Vagina (tissue), 2 donors: Measurements from ENCODE around the gene PRSS36.

Experiments used
- POLR2A ChIP-seq, 2 donors: fragments of 450-650 bp; IDR thresholded peaks; one replicate each; pipeline ENCODE4 v1.6.1; 2017; ENCODE audit warnings: antibody characterized with exemption in 2 of 2, mild to moderate bottlenecking in 2 of 2, moderate library complexity in 2 of 2
- POLR2AphosphoS5 ChIP-seq, 2 donors: sonication (generic); formaldehyde crosslinking; IDR thresholded peaks; one replicate each; pipeline ENCODE4 v1.9.0; 2017; ENCODE audit warnings: antibody characterized with exemption in 2 of 2, mild to moderate bottlenecking in 2 of 2, low read depth in 1 of 2; ENCODE audit not compliant: insufficient read depth in 1 of 2
- TF ChIP-seq, protein P1 (sequence below), 3 experiments: fragments of 450-650 bp in 2 of 3; fragments of 200-600 bp in 1 of 3; sonication (generic) in 1 of 3; IDR thresholded peaks; one replicate each; pipeline ENCODE4 v1.5.1; 2017 to 2019; ENCODE audit warnings: antibody characterized with exemption in 3 of 3, mild to moderate bottlenecking in 2 of 3, moderate library complexity in 2 of 3

DNA sequence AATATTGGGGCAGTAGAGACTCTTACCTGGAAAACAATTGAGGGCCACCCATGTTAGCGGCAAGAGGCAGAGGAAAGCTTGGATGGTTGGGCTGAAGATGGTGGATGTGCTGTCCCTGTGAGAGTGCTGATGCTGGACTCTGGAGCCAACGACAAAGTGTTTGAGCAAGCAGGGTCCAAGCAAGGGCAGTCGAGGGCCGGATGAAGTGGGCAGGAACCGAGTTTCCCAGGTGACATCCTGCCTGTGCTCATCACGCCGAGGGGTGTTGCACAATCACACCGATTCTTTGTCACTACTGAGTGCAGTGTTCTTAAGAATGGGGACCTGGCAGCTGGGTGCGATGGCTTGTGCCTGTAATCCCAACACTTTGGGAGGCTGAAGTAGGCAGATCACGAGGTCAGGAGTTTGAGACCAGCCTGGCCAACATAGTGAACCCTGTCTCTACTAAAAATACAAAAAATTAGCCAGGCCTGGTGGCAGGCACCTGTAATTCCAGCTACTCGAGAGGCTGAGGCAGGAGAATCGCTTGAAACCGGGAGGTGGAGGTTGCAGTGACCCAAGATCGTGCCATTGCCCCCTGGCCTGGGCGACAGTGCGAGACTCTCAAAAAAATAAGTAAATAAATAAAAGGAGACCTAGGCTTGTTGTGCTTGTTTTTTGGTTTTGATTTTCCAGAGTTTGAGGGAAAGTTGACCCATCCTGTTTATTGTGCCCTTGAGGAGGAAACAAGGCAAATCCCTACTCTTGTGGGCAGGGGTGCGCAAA is 46.6 kb upstream of the PRSS36 start:
- TF ChIP-seq POLR2A (IDR thresholded peaks at IDR 0.05) (no peak), POLR2AphosphoS5 (IDR thresholded peaks at IDR 0.05; ENCODE audit: insufficient read depth in 1 of 2, low read depth in 1 of 2) (no peak)
- TF ChIP-seq, protein P1, sequence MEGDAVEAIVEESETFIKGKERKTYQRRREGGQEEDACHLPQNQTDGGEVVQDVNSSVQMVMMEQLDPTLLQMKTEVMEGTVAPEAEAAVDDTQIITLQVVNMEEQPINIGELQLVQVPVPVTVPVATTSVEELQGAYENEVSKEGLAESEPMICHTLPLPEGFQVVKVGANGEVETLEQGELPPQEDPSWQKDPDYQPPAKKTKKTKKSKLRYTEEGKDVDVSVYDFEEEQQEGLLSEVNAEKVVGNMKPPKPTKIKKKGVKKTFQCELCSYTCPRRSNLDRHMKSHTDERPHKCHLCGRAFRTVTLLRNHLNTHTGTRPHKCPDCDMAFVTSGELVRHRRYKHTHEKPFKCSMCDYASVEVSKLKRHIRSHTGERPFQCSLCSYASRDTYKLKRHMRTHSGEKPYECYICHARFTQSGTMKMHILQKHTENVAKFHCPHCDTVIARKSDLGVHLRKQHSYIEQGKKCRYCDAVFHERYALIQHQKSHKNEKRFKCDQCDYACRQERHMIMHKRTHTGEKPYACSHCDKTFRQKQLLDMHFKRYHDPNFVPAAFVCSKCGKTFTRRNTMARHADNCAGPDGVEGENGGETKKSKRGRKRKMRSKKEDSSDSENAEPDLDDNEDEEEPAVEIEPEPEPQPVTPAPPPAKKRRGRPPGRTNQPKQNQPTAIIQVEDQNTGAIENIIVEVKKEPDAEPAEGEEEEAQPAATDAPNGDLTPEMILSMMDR (IDR thresholded peaks at IDR 0.05) = no peak
